Measurements from ENCODE around the gene UBE2S. TPM values are rescaled to one million over a fixed set of nuclear protein-coding genes. Genes with fewer than 3 reads are reported as not detected.

The UBE2S gene
- total RNA-seq, 1 experiment from 2014 or later: 393 TPM

DNA sequence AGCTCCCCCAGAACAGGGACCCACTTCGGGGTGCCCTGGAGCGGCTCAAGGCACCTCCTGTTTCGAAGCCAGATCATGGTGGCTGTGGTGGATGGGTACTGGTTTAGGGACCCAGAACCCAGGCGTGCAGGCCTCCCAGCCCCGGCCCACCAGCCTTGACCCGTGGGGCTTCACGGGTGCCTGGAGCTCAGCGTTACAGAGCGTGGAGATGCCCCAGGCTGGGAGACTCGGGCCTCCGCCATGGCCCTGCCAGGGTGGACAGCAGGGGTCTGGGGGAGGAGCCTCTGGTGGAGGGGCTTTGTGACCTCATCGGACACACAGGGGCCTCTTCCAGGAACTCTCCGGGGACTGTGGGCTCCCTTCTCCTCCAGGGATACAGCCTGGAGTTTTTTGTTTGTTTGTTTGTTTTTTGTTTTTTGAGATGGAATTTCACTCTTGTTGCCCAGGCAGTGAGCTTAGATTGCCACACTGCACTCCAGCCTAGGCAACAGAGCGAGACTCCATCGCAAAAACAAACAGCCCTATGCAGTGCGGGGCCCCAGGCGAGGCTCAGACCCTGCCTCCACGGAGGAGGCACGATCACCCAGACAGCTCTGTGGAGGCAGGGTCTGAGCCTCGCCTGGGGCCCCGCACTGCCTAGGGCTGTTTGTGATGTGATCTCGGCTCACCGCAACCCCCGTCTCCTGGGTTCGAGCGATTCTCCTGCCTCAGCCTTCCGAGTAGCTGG, 44.4 kb downstream of the UBE2S start, which contains the start of gene GARIN5B:
TSS of gene GARIN5B (minus strand) at position 271 of the 727 bp plus-strand sequence. CDS start at position 77, 194 bp downstream.
- Mint-ChIP-seq H3K4me1 (peaks cover 12 to 26% of the 10 kb centered on the region in 2 experiments), H3K4me3 (peak within 1 kb of the TSS in 1 of 2 experiments; percentile 54; a peak in 2 of 5 replicates), H3K36me3 (ENCODE audit: insufficient read depth in 1 of 3, low read depth in 3 of 3) (no peaks in the 10 kb centered on the region), H3K9me3 (no peaks in the 10 kb centered on the region), H3K27me3 (ENCODE audit: low read depth) (peaks cover 55% of the 10 kb centered on the region), H3K27ac (peak within 1 kb of the TSS in 1 of 3 experiments; percentile 35; a peak in 1 of 7 replicates)
- H3K4ac ChIP-seq (ENCODE audit: low read depth, low read length): no peak within 1 kb of the TSS
- H2BK20ac ChIP-seq (ENCODE audit: low read depth, low read length, poor library complexity, severe bottlenecking): no peak within 1 kb of the TSS
- H3K18ac ChIP-seq (ENCODE audit: insufficient read length, low read depth, low read length): peak within 1 kb of the TSS; percentile 57
- no peaks in the 10 kb centered on the region for H3K79me1 ChIP-seq (ENCODE audit: insufficient read depth, low read depth, low read length, poor library complexity, severe bottlenecking)
- H3K4me1 ChIP-seq (ENCODE audit: insufficient read depth, low read length): no peaks in the 10 kb centered on the region
- no peaks in the 10 kb centered on the region for H3K79me2 ChIP-seq (ENCODE audit: insufficient read depth, low read length)
- H2BK15ac ChIP-seq (ENCODE audit: low read depth, low read length): no peak within 1 kb of the TSS
- no peak within 1 kb of the TSS for H4K91ac ChIP-seq (ENCODE audit: insufficient read length, low read depth, low read length)
- no peak within 1 kb of the TSS for H2BK12ac ChIP-seq (ENCODE audit: insufficient read length, low read depth, low read length)
- no peak within 1 kb of the TSS for H3K56ac ChIP-seq (ENCODE audit: insufficient read length, low read depth, low read length)
- H3K9me3 ChIP-seq (ENCODE audit: control insufficient read depth, low read depth, low read length): no peaks in the 10 kb centered on the region
- TF ChIP-seq, protein P1, sequence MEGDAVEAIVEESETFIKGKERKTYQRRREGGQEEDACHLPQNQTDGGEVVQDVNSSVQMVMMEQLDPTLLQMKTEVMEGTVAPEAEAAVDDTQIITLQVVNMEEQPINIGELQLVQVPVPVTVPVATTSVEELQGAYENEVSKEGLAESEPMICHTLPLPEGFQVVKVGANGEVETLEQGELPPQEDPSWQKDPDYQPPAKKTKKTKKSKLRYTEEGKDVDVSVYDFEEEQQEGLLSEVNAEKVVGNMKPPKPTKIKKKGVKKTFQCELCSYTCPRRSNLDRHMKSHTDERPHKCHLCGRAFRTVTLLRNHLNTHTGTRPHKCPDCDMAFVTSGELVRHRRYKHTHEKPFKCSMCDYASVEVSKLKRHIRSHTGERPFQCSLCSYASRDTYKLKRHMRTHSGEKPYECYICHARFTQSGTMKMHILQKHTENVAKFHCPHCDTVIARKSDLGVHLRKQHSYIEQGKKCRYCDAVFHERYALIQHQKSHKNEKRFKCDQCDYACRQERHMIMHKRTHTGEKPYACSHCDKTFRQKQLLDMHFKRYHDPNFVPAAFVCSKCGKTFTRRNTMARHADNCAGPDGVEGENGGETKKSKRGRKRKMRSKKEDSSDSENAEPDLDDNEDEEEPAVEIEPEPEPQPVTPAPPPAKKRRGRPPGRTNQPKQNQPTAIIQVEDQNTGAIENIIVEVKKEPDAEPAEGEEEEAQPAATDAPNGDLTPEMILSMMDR (conservative IDR thresholded peaks at IDR 0.05): no peak
- H3K4me2 ChIP-seq (ENCODE audit: insufficient read depth, insufficient read length, low read length): no peak within 1 kb of the TSS
- no peak within 1 kb of the TSS for H4K8ac ChIP-seq (replicated peaks; ENCODE audit: insufficient read length, low read depth, low read length)
- WGBS (ENCODE audit: extremely low coverage, insufficient read length, low lambda C conversion rate): no CpG with 5 or more reads among the region's 27 CpGs
- no peak within 1 kb of the TSS for H2AFZ ChIP-seq (ENCODE audit: low read length)
- H3K27me3 ChIP-seq (ENCODE audit: insufficient read depth, low read length): no peaks in the 10 kb centered on the region; the same call in 1 of the 2 replicates
- no peak within 1 kb of the TSS for H3T11ph ChIP-seq (ENCODE audit: low read length)
- no peak within 1 kb of the TSS for H3K9ac ChIP-seq (ENCODE audit: extremely low read depth, insufficient read length, low read length)
- DNase-seq: no peak
- H3K23ac ChIP-seq (ENCODE audit: insufficient read length, low read depth, low read length): no peak within 1 kb of the TSS
- H3K27ac ChIP-seq (ENCODE audit: insufficient read length, low read depth, low read length): no peak within 1 kb of the TSS
- no peak within 1 kb of the TSS for H2AK5ac ChIP-seq (ENCODE audit: insufficient read length, low read length)
- H2BK5ac ChIP-seq (ENCODE audit: insufficient read length, low read length): no peak within 1 kb of the TSS
- no peaks in the 10 kb centered on the region for H3K23me2 ChIP-seq (ENCODE audit: insufficient read length, low read depth, low read length, poor library complexity, severe bottlenecking)
- H2BK120ac ChIP-seq (ENCODE audit: low read depth, low read length, poor library complexity, severe bottlenecking): no peak within 1 kb of the TSS
- H4K5ac ChIP-seq (ENCODE audit: insufficient read length, low read depth, low read length): no peak within 1 kb of the TSS
- H3K14ac ChIP-seq (ENCODE audit: insufficient read depth, low read length): peak within 1 kb of the TSS; percentile 6; the same call in 1 of the 2 replicates
- H4K20me1 ChIP-seq (ENCODE audit: control insufficient read depth, insufficient read depth, insufficient read length): no peaks in the 10 kb centered on the region
